ENCODE measurements around the gene SMAD7.

The SMAD7 gene

DNA sequence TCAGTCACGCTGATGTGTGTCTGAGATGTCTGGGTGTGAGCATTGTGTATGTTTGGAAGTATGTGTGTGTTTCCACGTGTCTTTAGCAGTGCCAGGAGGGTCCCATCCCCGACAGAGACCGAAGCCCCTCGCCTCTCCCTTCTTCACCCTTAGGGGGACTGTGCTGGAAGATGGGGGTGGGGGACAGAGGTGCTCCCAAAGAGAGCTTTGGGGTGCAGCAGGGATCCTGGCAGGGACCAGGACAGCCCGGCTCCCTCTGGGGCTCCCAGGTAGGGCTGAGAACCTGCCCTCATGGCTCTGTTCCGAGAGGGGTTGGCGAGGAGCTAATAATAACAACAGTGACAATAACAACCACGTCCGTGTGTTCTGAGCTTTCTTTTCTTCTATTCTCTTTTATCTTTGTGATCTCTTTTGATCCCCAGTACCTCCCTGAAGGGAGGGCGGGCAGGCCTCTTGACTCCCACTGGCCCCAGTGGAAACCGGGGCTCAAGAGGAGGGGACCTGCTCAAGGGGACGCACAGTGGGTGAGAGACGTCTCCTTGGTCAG, 57.6 kb downstream of the SMAD7 start:
- Histone ChIP-seq H3K9me3 (replicated peaks in 1 of 11) (no peaks in the 10 kb centered on the region), H3K4me2 (peak overlapping the region in 9 of 11 experiments; percentile 27 to 90 (median 49); a peak in 15 of 22 replicates), H3K4me1 (peaks cover 39 to 76% (median 64%) of the 10 kb centered on the region in 10 experiments), H4K20me1 (no peaks in the 10 kb centered on the region), H3K27me3 (no peaks in the 10 kb centered on the region), H3K36me3 (no peaks in the 10 kb centered on the region), H3K27ac (peak overlapping the region in 4 of 11 experiments; percentile 1 to 34 (median 16); a peak in 4 of 22 replicates), H3K4me3 (no peak overlapping the region), H3K9ac (peak overlapping the region in 1 of 11 experiments; percentile 26; a peak in 2 of 22 replicates)
- no peak for TF ChIP-seq Cebpa-rat (IDR thresholded peaks at IDR 0.05)

DNA sequence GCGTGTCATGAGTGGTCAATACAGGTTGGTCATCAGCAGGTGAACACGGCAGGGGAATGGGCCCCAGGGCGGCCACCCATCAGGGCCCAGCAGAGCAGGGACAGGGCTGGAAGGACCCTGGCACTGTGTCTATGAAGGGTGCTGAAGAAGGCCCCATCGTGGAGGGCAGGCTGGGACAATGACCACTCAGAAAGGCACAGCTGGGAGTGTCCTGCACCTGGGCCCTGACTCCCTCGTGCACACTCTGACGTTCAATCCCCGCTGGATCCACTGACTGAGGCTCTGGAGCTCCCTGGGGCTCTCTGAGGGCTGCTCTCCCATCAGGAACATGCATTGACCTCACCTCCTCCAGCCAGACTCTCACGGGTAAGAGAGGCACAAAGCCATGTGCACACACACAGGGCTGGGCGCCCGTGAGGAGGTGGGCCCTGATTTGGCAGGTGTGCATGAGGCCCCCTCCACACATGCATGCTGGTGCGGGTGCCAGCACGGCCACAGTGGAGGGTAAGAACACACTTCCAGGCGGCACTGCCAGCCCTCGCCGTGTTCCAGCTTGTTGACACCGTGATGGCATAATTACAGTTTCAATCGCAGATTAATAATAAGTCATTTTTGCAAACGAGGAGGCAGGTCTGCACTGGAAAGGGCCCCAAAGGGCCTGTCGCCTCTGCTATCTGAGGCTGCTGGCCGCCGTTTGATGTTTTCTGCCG, 58.5 kb downstream of the SMAD7 start:
- H3K9me3 ChIP-seq (replicated peaks in 1 of 11) = no peaks in the 10 kb centered on the region
- no peak overlapping the region for H3K9ac ChIP-seq
- peaks cover 37 to 79% (median 64%) of the 10 kb centered on the region in 10 experiments for H3K4me1 ChIP-seq
- no peak overlapping the region for H3K4me3 ChIP-seq
- no peak overlapping the region for H3K27ac ChIP-seq
- no peaks in the 10 kb centered on the region for H3K36me3 ChIP-seq
- no peak for TF ChIP-seq Cebpa-rat (IDR thresholded peaks at IDR 0.05)
- peak overlapping the region in 3 of 11 experiments; percentile 2 to 47 (median 24); a peak in 3 of 22 replicates for H3K4me2 ChIP-seq
- H3K27me3 ChIP-seq = no peaks in the 10 kb centered on the region
- no peaks in the 10 kb centered on the region for H4K20me1 ChIP-seq

DNA sequence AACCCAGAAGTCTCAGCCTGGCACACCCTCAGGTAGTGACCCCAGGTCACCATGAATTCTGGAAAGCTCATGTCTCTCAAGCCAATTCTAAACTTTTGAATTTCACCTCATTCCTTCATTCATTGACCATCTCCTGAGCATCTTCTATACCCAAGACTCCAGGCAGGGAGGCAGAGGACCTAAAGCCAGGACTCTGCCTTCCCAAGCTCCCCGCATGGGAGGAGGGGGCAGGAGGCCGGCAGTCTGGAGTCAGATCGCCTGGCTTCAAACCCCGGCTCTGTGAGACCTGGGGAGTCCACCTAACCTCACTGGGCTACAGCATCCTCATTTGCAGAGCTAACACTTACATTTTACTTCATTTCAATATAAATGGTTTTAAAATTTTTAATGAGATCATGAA, 59.0 kb downstream of the SMAD7 start:
- no peaks in the 10 kb centered on the region for H3K36me3 ChIP-seq
- H3K4me2 ChIP-seq = no peak overlapping the region
- H4K20me1 ChIP-seq = no peaks in the 10 kb centered on the region
- TF ChIP-seq Cebpa-rat (IDR thresholded peaks at IDR 0.05) = no peak
- H3K4me3 ChIP-seq = no peak overlapping the region
- no peaks in the 10 kb centered on the region for H3K9me3 ChIP-seq (replicated peaks in 1 of 11)
- H3K27me3 ChIP-seq = no peaks in the 10 kb centered on the region
- H3K4me1 ChIP-seq = peaks cover 31 to 79% (median 60%) of the 10 kb centered on the region in 10 experiments
- no peak overlapping the region for H3K9ac ChIP-seq
- H3K27ac ChIP-seq = no peak overlapping the region

DNA sequence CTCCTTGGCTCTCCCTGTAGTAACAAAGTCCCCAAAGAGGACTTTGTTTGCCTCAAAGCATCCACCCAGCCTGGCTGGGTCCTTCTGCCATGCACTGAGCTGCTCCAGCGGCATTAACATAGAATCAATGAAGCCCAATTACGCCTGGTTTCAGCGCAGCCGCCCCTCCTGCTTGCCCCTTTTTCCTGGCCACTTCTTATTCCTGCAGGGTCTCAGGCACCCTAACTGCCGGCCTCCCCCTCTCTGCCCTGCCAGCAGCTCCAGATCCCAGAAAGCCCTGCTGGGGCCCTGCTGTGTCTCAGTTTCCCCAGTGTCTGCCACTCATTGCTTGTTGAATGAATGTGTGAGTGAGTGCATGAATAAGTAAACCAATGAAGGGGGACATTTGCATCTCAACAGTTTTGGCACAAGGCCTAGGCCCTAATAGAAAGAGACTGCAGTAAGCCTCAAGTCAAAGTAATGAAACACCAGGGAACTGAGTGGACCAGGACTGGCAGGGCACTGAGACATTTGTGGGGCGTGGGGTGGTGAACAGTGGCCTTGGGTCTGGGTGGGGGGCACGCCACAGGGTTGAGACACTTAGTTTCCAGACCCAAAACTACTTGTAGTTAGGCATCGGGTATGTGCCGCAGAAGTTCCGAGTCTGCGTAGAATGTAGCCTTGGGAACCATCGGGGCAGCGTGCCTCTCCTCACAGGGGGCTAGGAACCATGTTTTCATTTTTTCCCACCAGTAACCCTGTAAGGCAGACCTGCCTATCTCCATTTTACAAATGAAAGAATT, 60.6 kb downstream of the SMAD7 start:
- Histone ChIP-seq H3K27ac (no peak overlapping the region), H3K4me1 (peaks cover 18 to 71% (median 51%) of the 10 kb centered on the region in 10 experiments), H4K20me1 (no peaks in the 10 kb centered on the region), H3K27me3 (no peaks in the 10 kb centered on the region), H3K4me2 (no peak overlapping the region), H3K4me3 (no peak overlapping the region), H3K36me3 (no peaks in the 10 kb centered on the region), H3K9ac (no peak overlapping the region), H3K9me3 (replicated peaks in 1 of 11) (no peaks in the 10 kb centered on the region)
- TF ChIP-seq Cebpa-rat (IDR thresholded peaks at IDR 0.05) = no peak

DNA sequence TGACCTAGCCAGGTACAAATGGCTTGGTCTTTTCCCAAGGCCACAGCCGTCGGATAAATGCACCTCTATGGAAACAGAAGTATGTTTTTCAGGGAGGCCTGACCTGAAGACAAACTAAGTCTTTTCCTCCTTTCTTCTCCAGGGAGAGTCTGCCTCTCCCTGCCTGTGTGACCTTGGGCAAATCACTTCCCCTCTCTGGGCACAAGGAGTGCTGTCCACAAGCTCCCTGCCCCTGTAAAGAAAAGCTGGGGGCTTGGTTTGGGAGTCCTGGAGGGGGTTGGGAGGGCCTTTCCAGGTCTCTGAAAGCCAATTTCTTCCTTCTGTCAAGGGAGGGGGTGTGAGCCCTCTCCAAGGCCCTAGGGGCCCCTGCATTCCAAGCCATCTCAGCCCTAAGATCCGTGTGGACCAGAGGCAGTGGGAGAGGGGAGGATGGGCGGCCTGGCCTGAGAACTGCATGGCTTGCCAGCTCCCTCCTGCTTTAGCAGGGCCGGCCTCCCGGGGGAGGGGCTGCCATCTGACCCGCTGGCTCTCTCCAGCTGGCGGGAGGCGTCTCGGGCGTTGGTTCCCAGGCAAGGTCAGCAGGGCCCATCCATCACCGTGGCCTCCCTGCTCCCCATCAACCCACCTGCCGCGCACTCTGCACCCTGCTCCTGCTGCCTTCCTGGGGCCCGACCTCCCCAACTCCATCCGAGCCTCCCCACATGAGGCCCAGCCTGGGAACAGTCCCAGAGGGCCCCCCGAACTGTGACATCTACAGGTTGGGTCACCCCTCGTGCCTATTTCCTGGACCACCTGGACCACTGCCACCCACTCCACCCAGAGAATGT, 61.4 kb downstream of the SMAD7 start:
- Histone ChIP-seq H3K27ac (no peak overlapping the region), H3K36me3 (no peaks in the 10 kb centered on the region), H3K4me2 (peak overlapping the region in 4 of 11 experiments; percentile 4 to 57 (median 14); a peak in 2 of 22 replicates), H3K9ac (no peak overlapping the region), H3K27me3 (no peaks in the 10 kb centered on the region), H3K4me1 (peaks cover 20 to 71% (median 50%) of the 10 kb centered on the region in 10 experiments), H4K20me1 (no peaks in the 10 kb centered on the region), H3K4me3 (no peak overlapping the region), H3K9me3 (replicated peaks in 1 of 11) (no peaks in the 10 kb centered on the region)
- no peak for TF ChIP-seq Cebpa-rat (IDR thresholded peaks at IDR 0.05)

DNA sequence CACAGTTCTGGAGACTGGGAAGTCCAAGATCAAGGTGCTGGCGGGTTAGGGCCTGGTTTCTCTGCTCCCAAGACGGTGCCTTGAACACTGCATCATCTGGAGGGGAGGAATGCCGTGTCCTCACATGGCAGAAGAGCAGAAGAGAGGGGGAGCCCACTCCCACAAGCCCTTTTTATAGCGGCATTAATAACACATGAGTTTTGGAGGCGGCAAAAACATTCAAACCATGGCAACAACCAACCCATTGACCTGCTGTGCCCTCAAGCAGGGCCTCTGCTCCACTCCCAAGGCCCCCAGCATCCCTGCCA, 62.0 kb downstream of the SMAD7 start:
- Histone ChIP-seq H3K4me2 (peak overlapping the region in 1 of 11 experiments; percentile 57; a peak in 2 of 22 replicates), H3K27me3 (no peaks in the 10 kb centered on the region), H3K36me3 (no peaks in the 10 kb centered on the region), H3K4me3 (no peak overlapping the region), H3K4me1 (peaks cover 24 to 68% (median 49%) of the 10 kb centered on the region in 10 experiments), H3K9me3 (replicated peaks in 1 of 11) (no peaks in the 10 kb centered on the region), H4K20me1 (no peaks in the 10 kb centered on the region), H3K27ac (no peak overlapping the region), H3K9ac (no peak overlapping the region)
- no peak for TF ChIP-seq Cebpa-rat (IDR thresholded peaks at IDR 0.05)

DNA sequence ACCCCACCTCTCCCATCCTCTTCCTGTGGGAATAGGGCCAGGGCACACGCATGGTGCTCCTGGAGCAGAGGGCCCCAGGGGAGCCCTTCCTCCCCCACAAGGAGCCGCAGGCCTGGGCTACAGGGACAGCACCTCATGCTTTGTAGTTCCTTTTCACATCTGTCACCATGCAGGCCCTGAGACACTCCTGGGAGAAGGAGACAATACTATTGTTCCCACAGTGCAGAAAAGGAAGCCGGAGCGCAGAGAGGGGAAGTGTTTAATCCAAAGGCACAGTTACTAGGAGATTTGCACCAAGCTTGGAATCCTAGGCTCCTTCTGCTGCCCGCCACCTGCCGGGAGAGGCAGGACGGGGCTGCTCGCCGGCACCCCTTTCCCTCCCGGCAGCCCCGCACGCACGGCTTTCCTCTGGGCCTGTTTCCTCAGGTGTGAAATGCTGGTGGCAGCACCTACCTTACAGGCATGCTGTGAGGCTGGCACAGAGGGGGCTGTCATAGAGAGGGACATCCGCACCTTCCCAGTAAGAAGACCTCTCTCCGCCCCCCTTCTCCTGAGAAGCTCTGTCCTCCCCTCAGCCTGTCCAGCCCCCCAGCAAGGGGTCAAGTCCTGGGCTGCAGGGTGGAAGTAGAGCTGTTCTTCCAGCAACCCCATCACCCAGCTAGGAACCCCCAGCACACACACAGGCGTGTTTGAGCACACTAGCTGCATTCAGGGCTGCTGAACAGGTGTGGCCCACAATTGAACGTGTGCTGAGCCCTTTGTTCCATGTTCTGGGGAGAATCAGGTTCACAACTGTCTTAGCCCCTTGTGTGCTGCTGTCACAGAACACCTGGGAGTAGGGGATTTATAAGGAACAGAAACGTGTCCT, 62.6 kb downstream of the SMAD7 start:
- peak overlapping the region; percentile 9 to 66 (median 51); a peak in 20 of 22 replicates for H3K4me2 ChIP-seq
- peak overlapping the region in 3 of 11 experiments; percentile 14 to 38 (median 24); a peak in 2 of 22 replicates for H3K9ac ChIP-seq
- no peak for TF ChIP-seq Cebpa-rat (IDR thresholded peaks at IDR 0.05)

DNA sequence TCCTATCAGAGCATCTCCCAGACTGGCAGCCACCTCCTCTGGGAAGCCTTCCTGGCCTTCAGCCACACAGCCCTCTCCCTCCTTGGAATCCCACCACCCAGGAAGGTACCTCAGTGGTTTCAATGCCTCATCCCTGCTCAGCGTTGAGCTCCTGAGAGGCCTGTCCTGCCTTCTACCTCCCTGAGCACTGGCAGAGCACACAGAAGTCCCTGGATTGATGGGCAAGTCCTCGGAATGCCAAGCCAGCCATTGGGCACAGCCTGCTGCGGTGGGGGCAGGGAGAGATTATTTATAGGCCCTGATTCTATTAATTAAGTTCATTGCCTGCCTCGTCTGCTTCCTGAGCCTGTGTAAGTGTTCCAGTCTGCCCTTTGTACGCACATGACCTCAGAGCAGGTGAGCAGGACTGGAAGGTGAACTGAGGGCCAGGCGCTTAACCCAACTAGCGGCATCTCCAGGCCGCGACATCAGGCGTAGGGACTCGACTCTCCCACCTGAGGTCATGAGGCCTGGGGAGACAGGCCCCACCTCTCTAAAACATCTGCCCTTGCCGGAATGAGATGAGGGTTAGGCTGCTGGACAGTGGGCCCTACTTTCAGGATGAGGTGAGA, 63.4 kb downstream of the SMAD7 start:
- no peaks in the 10 kb centered on the region for H3K9me3 ChIP-seq (replicated peaks in 1 of 11)
- H4K20me1 ChIP-seq = no peaks in the 10 kb centered on the region
- no peaks in the 10 kb centered on the region for H3K36me3 ChIP-seq
- H3K4me3 ChIP-seq = no peak overlapping the region
- H3K4me2 ChIP-seq = peak overlapping the region; percentile 9 to 66 (median 51); a peak in 20 of 22 replicates
- H3K27me3 ChIP-seq = no peaks in the 10 kb centered on the region
- H3K9ac ChIP-seq = peak overlapping the region in 3 of 11 experiments; percentile 14 to 38 (median 24); a peak in 2 of 22 replicates
- no peak for TF ChIP-seq Cebpa-rat (IDR thresholded peaks at IDR 0.05)
- H3K4me1 ChIP-seq = peaks cover 24 to 56% (median 40%) of the 10 kb centered on the region in 10 experiments
- H3K27ac ChIP-seq = no peak overlapping the region

More for the DNA sequence above, 62.6 kb downstream of the SMAD7 start:
- H4K20me1 ChIP-seq = no peaks in the 10 kb centered on the region
- peaks cover 24 to 62% (median 43%) of the 10 kb centered on the region in 10 experiments for H3K4me1 ChIP-seq
- H3K27ac ChIP-seq = no peak overlapping the region
- no peaks in the 10 kb centered on the region for H3K27me3 ChIP-seq
- no peaks in the 10 kb centered on the region for H3K9me3 ChIP-seq (replicated peaks in 1 of 11)
- H3K4me3 ChIP-seq = no peak overlapping the region
- no peaks in the 10 kb centered on the region for H3K36me3 ChIP-seq

All from BLaER1 treated with 17β-estradiol and CSF1 and Interleukin-3, amounts not matched to agents 10 nM and 100 nM (cell line).